GM19438 (cell line): Measurements from ENCODE around the gene ISL2.

Experiments
- ATAC-seq: cut with Tn5 transposase; IDR thresholded peaks from one replicate; pipeline ENCODE4 v1.9.1; 2021; ENCODE audit warnings: low read depth; ENCODE audit not compliant: unreplicated experiment

ISL2 gene

GRCh38 chr15:76327191-76328105, 9.1 kb upstream of the ISL2 start:
- no peak for ATAC-seq

- no peak for ATAC-seq
Measured at GRCh38 chr15:76328106-76328696, 8.4 kb upstream of the ISL2 start.

DNA sequence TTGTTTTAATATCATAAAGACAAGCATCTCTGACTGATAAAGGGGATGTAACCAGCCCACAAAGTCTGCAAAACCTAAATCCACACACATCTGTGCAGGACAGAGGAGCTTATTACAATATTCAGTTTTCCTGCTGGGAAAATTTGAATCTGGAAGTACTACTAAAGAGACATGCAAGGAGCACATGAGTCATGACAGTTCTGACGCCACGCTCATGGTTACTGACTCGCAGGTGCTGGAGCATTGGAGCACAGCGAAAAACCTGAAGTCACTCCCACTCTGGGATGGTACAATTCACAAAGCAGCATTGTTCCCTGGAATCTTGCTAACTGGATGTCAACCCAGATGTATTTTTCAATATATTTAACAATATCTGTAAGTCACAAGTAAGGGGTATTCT, 7.6 kb upstream of the ISL2 start:
- ATAC-seq, result no peak

DNA sequence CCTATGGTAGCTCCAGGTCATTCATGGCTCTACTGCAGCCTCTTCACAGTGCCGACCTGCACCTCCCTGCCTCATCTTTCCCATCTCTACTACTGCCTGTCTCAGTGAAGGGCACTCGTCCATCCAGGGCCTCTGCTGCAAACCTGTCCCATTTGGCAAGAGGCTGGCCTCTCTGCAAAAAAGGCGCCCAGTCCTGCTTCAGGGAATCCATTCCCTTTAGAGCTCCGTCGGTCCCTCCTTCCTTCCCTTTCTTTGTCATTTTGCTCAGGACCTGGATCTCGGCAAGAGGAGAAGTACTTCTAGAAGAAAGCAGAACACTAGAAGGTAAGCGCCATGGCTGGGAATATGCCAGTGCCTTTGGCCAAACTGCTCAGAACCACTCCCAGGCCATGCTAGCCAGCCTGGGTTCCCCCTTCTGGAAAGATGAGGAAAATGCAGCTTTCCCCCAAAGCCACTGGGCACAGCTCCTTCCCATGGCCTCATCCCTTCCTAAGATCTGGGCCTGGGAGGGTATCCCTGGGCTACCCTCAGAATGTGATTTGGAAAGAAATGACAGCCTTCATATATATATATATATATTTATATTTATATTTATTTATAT, 6.4 kb upstream of the ISL2 start:
- no peak for ATAC-seq

DNA sequence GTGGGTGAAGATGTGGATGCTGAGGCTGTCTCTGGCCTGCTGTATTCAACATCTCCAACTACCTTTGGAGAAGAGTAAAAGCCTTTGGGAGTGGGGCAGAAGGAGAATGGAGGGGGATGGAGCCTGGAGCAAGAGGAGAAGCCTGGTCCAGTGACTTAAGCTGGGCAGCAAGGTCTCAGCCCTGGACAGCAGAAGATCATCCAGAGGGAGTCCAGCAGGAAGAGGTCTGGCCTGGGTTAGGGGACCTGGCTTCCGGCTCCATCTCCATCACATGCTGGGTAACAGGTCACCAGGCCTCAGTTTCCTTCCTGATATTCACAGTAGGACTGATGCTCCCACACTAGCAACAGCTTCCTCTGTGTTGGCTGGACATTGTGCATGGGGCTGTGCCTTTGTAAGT, 3.8 kb upstream of the ISL2 start:
- no peak for ATAC-seq

DNA sequence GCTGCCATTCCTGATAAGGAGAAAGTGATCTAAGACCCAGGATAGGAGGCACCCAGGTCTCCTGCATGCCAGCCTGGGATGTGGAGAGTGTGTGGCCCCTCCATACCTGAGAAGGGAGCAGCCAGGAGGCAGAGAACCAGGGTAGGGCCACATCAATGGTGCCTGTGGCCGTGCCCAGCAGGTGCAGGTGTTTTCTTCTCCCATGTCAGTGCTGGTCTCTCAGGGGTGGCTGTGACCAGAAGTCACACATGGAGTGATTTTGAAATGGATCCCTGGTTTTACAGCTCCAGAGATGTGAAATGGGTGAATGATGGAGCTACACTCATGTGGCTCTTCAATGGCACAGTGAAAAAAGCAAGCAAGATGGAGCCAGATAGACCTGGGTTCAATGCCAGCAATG, 3.3 kb upstream of the ISL2 start:
- ATAC-seq, result no peak

GRCh38 chr15:76333720-76334437, 2.7 kb upstream of the ISL2 start:
- ATAC-seq, result no peak

DNA sequence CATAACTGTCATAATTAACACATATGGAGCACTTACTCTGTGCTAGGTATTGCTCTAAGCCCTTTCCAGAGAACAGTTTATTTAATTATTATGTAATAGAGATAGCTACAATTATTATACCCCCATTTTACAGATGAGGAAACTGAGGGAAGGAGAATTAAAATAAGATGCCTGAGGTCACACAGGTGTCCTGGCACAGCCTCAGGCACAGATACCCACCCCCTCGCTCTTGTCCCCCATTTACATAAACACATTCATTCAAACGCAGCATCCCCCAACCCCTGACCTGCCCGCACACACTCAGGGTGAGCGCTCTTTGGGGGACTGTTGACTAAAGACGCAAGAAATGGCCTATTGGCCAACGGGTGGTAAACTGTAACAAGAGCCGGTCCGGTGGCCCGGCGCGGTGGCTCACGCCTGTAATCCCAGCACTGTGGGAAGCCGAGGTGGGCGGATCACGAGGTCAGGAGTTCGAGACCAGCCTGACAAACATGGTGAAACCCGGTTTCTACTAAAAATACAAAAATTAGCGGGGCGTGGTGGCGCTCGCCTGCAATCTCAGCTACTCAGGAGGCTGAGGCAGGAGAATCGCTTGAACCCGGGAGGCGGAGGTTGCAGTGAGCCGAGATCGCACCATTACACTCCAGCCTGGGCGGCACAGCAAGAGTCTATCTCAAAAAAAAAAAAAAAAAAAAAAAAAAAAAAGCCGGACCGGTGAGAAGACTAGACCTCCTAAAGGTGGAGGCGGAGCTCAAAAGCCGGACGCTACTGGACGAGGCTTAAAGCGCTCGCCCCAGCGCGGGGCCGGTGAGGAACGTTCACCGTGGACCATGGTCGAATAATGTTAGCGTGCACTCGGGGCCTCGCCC, 1.9 kb upstream of the ISL2 start:
- no peak for ATAC-seq

GRCh38 chr15:76335307-76336253, 993 bp upstream of the ISL2 start:
- ATAC-seq, result no peak

DNA sequence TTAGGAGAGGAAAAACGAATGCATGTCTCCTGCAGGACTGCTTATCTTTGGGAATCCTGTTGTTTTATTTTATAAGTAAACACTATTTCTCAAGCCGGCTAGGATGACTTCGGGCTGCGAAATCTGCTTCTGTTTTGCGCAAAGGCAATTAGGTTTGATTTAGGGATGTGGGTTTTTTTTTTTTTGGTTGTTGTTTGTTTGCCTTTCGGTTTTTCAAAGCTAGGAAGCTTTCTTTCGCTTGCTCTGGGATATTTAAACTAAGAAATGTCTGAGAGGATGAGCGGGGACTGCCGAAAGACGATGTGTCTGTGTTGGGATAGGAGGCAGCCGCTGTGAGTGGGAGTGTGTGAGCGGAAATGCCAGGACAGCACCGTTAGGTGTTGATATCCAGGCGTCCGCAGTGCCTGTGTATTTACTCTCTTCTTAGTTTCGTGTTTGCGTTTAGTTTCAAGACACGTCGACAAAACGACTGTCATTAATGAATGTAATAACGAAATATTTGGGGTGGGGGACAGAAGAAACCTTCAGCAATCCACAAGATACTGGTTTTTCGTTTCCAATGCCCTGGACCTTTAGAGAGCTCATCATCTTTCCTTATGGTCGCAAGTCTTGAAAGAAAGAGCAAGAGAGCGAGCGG, 604 bp downstream of the ISL2 start:
- no peak for ATAC-seq

GRCh38 chr15:76337696-76338485, 1.3 kb downstream of the ISL2 start:
- ATAC-seq, result no peak

DNA sequence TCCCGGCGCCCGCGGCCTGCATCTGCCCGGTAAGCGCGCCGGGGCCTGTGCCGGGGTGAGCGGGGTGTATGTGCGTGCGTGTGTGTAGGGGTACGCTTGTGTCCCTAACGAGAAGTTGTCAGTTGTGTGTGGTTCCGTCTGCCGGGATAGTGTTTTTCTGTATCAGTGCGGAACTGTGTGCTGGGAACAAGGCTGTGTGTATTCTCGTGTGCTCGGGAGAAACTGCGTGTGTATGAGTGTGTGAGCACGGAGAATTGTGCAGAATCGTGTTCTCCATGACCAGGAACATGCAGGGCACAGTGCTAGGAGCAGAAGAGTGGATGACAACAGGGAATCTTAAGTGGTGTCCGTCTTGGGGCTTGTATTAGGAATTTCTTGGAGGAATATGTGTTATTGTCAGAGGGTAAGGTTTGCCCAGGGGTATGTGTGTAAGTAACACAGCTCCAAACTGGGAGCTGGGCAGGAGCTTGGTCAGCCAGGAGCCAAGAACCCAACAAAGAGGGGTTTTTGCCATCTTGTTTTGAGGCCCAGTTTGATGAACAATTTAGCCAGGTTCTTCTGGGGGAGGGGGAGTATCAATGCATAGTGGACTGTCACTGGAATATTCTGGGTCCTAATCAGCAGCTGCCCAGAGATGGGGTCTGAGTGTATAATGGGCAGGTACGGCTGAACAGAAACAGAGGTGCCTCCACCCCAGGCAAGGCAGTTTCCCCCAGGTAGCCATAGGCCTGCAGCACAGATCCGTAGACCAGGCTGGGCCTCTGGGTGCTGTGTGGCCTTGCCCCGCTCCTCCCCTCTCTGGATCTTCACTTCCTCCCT, 2.1 kb downstream of the ISL2 start:
- no peak for ATAC-seq

GRCh38 chr15:76339305-76340197, 3.0 kb downstream of the ISL2 start:
- ATAC-seq, result no peak

DNA sequence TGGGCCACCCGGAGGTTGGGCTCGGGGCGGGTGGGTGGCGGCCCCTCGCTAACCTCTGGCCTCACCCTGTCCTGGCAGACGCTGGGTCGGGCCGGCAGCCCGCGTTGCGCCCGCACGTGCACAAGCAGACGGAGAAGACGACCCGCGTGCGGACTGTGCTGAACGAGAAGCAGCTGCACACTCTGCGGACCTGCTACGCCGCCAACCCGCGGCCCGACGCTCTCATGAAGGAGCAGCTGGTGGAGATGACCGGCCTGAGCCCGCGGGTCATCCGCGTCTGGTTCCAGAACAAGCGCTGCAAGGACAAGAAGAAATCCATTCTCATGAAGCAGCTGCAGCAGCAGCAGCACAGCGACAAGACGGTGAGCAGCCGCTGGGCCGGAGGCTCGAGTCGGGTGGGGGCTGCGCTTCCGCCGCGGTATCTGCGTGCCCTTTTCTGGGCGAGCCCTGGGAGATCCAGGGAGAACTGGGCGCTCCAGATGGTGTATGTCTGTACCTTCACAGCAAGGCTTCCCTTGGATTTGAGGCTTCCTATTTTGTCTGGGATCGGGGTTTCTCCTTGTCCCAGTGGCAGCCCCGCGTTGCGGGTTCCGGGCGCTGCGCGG, 3.7 kb downstream of the ISL2 start:
- ATAC-seq, result no peak

GRCh38 chr15:76340803-76341365, 4.3 kb downstream of the ISL2 start:
- no peak for ATAC-seq
